HCT116 (cell line): Measurements from ENCODE around the gene TCP10L.
A peak's percentile ranks its signal among the peaks of the same experiment; 100 is the strongest.

Experiments used
- CTCF ChIP-seq, 3 experiments: fragments of 200-600 bp in 1 of 3; sonication (generic) in 1 of 3; IDR thresholded peaks in 2 of 3; conservative IDR thresholded peaks in 1 of 3; 2 replicates each; pipeline ENCODE4 v1.5.1; 2012 to 2017; ENCODE audit warnings: low read depth in 2 of 3, low read length in 2 of 3, antibody characterized with exemption in 1 of 3, borderline replicate concordance in 1 of 3, control low read depth in 1 of 3, mild to moderate bottlenecking in 1 of 3, mixed read lengths in 1 of 3, mixed run types in 1 of 3, moderate library complexity in 1 of 3; ENCODE audit not compliant: insufficient read depth in 1 of 3
- ELF1 ChIP-seq: IDR thresholded peaks from 2 replicates; pipeline ENCODE4 v1.6.1; 2012; ENCODE audit warnings: low read depth, borderline replicate concordance
- EZH2 ChIP-seq: fragments of 200-600 bp; sonication (generic); IDR thresholded peaks from 2 replicates; pipeline ENCODE4 v1.6.1; 2017; ENCODE audit warnings: antibody characterized with exemption, mixed run types
- EZH2phosphoT487 ChIP-seq: fragments of 200-600 bp; IDR thresholded peaks from 2 replicates; pipeline ENCODE4 v1.6.1; 2018; ENCODE audit warnings: antibody characterized with exemption, borderline replicate concordance
- FOSL1 ChIP-seq: IDR thresholded peaks from 2 replicates; pipeline ENCODE4 v1.6.1; 2012; ENCODE audit warnings: low read depth
- JUND ChIP-seq: IDR thresholded peaks from 2 replicates; pipeline ENCODE4 v1.6.1; 2012
- POLR2A ChIP-seq: IDR thresholded peaks from 2 replicates; pipeline ENCODE4 v1.7.0; 2011; ENCODE audit warnings: borderline replicate concordance; ENCODE audit not compliant: insufficient read depth, insufficient read length; ENCODE audit errors: extremely low read depth
- POLR2AphosphoS5 ChIP-seq: IDR thresholded peaks from 2 replicates; pipeline ENCODE4 v1.6.1; 2011; ENCODE audit warnings: mild to moderate bottlenecking, low read depth, low read length, moderate library complexity
- RAD21 ChIP-seq: IDR thresholded peaks from 2 replicates; pipeline ENCODE4 v1.6.1; 2012; ENCODE audit warnings: low read depth, mild to moderate bottlenecking
- SP1 ChIP-seq: IDR thresholded peaks from 2 replicates; pipeline ENCODE4 v1.6.1; 2012; ENCODE audit warnings: low read depth
- YY1 ChIP-seq: IDR thresholded peaks from 2 replicates; pipeline ENCODE4 v1.6.1; 2011; ENCODE audit warnings: low read length, low read depth, moderate library complexity, mild to moderate bottlenecking; ENCODE audit not compliant: insufficient replicate concordance; ENCODE audit errors: extremely low read depth
- ZFX ChIP-seq: fragments of 450-650 bp; IDR thresholded peaks from 2 replicates; pipeline ENCODE4 v1.6.1; 2017
- TF ChIP-seq, protein P1 (sequence below): IDR thresholded peaks from 2 replicates; pipeline ENCODE4 v1.6.1; 2011; ENCODE audit warnings: mild to moderate bottlenecking, low read length, moderate library complexity; ENCODE audit not compliant: insufficient replicate concordance; ENCODE audit errors: extremely low read depth

DNA sequence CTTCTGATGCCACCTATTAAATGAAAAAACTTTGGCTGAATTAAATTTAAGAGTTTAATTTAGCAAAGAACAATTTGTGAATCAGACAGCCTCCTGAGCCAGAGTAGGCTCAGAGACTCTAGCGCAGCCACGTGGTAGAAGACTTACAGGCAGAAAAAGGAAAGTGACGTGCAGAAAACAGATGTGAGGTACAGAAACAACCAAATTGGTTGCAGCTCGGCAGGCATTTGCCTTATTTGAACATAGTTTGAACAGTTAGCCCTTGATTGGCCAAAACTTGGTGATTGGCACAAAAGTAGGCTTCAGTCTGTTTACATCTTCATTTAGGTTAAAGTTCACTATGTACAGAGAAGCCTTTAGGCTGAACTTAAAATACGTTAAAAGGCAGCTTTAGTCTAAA lies 22.9 kb downstream of the TCP10L start:
- peak in 2 of 3 experiments; percentile 6 to 8; a peak in 1 of 6 replicates for TF ChIP-seq CTCF (IDR thresholded peaks at IDR 0.05 in 2 of 3, conservative IDR thresholded peaks at IDR 0.05 in 1 of 3; ENCODE audit: borderline replicate concordance in 1 of 3, insufficient read depth in 1 of 3, low read depth in 2 of 3, low read length in 2 of 3)
- TF ChIP-seq POLR2A: no peak
- no peak for TF ChIP-seq EZH2
- TF ChIP-seq YY1: no peak
- TF ChIP-seq POLR2AphosphoS5: no peak
- no peak for TF ChIP-seq EZH2phosphoT487
- TF ChIP-seq SP1: no peak
- no peak for TF ChIP-seq JUND
- no peak for TF ChIP-seq ZFX
- TF ChIP-seq RAD21: 0 out of 2 replicates have a peak, but pooled peaks have one; percentile 15
- TF ChIP-seq ELF1: no peak
- TF ChIP-seq FOSL1: no peak
- TF ChIP-seq, protein P1, sequence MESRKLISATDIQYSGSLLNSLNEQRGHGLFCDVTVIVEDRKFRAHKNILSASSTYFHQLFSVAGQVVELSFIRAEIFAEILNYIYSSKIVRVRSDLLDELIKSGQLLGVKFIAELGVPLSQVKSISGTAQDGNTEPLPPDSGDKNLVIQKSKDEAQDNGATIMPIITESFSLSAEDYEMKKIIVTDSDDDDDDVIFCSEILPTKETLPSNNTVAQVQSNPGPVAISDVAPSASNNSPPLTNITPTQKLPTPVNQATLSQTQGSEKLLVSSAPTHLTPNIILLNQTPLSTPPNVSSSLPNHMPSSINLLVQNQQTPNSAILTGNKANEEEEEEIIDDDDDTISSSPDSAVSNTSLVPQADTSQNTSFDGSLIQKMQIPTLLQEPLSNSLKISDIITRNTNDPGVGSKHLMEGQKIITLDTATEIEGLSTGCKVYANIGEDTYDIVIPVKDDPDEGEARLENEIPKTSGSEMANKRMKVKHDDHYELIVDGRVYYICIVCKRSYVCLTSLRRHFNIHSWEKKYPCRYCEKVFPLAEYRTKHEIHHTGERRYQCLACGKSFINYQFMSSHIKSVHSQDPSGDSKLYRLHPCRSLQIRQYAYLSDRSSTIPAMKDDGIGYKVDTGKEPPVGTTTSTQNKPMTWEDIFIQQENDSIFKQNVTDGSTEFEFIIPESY: no peak
